HepG2 (cell line): ENCODE measurements around the gene MSANTD4. TPM values are rescaled to one million over a fixed set of nuclear protein-coding genes. Genes with fewer than 3 reads are reported as not detected.
"Not testable (repeated sequence)": the region's sequence is repeated elsewhere in the genome, so short reads cannot be mapped to it uniquely, and the experiment has no call there.

Experiments used
- ATAC-seq: fragments of 200-7000 bp; cut with Tn5 transposase; 3 replicates; pipeline ENCODE4 v1.9.1; 2020; ENCODE audit warnings: mild to moderate bottlenecking, moderate library complexity
- BruUV-seq: library from RNA; stranded (reverse); fragments of 400-500 nt; replicated peaks from 2 replicates; lab custom pipeline; 2021; lab: Mats Ljungman, UMichigan
- CTCF ChIA-PET: fragments of 300-600 bp; formaldehyde crosslinking; extraction: SDS; loops from one replicate; lab custom pipeline; 2021; ENCODE audit warnings: low total read pairs, inconsistent platforms, low intra/inter-chr PET ratio; lab: Yijun Ruan, JAX
- POLR2A ChIA-PET: fragments of 350-600 bp; sonication (Branson Sonifier 250); formaldehyde crosslinking; loops from one replicate; lab custom pipeline; 2020; ENCODE audit warnings: antibody characterized with exemption, inconsistent platforms; lab: Yijun Ruan, JAX
- DNase-seq: peaks from one replicate; pipeline ENCODE4 v3.0.0-alpha.2; 2015; ENCODE audit warnings: low spot score
- FAIRE-seq: peaks from 3 replicates; lab custom pipeline; 2011; peaks lifted over from hg19 to GRCh38; lab: Jason Lieb, UNC
- H2AFZ ChIP-seq: one replicate; pipeline ENCODE4 v1.6.1; 2011; ENCODE audit warnings: low read length, inconsistent platforms
- H3K27ac ChIP-seq: fragments of 300-600 bp; 3 replicates; pipeline ENCODE4 v1.8.0; 2011; ENCODE audit warnings: mixed run types, mild to moderate bottlenecking, mixed read lengths, low read length, inconsistent platforms; ENCODE audit not compliant: insufficient read depth; ENCODE audit errors: extremely low read length
- H3K27me3 ChIP-seq, 2 experiments: fragments of 200-600 bp in 1 of 2; 2 replicates in 1 of 2; 3 replicates in 1 of 2; pipeline versions ENCODE4 v1.6.0 to v1.8.0; 2011; ENCODE audit warnings: low read length in 2 of 2, mild to moderate bottlenecking in 2 of 2, moderate library complexity in 2 of 2, inconsistent platforms in 1 of 2; ENCODE audit not compliant: insufficient read depth in 2 of 2, control insufficient read depth in 1 of 2
- H3K36me3 ChIP-seq, 2 experiments: fragments of 200-600 bp in 1 of 2; replicated peaks in 1 of 2; 2 replicates in 1 of 2; 3 replicates in 1 of 2; pipeline versions ENCODE4 v1.5.1 to v1.8.0; 2011; ENCODE audit warnings: low read length in 2 of 2, inconsistent platforms in 1 of 2; ENCODE audit not compliant: insufficient read depth in 2 of 2, control insufficient read depth in 1 of 2
- H3K4me1 ChIP-seq: 2 replicates; pipeline ENCODE4 v1.5.1; 2012; ENCODE audit warnings: low read length, inconsistent platforms; ENCODE audit not compliant: insufficient read depth
- H3K4me2 ChIP-seq: 2 replicates; pipeline ENCODE4 v1.6.0; 2011; ENCODE audit warnings: low read depth, low read length, inconsistent platforms
- H3K4me3 ChIP-seq, 3 experiments: fragments of 200-600 bp in 1 of 3; sonication (generic), shearing (Covaris generic) in 1 of 3; replicated peaks in 1 of 3; 2 replicates each; pipeline ENCODE4 v1.5.1; 2011 to 2016; ENCODE audit warnings: low read length in 3 of 3, inconsistent platforms in 2 of 3, low read depth in 2 of 3, mild to moderate bottlenecking in 2 of 3, control low read depth in 1 of 3, mixed read lengths in 1 of 3; ENCODE audit not compliant: insufficient read depth in 1 of 3
- H3K79me2 ChIP-seq: one replicate; pipeline ENCODE4 v1.6.1; 2011; ENCODE audit warnings: low read length, inconsistent platforms; ENCODE audit not compliant: insufficient read depth
- H3K9ac ChIP-seq: 2 replicates; pipeline ENCODE4 v1.6.0; 2011; ENCODE audit warnings: mild to moderate bottlenecking, low read depth, low read length, inconsistent platforms; ENCODE audit not compliant: insufficient read depth
- H3K9me3 ChIP-seq: 2 replicates; pipeline ENCODE4 v1.5.1; 2012; ENCODE audit warnings: mild to moderate bottlenecking, low read length
- H4K20me1 ChIP-seq: 2 replicates; pipeline ENCODE4 v1.6.0; 2011; ENCODE audit warnings: inconsistent platforms, mild to moderate bottlenecking, low read length, moderate library complexity; ENCODE audit not compliant: insufficient read depth
- ATF7 ChIP-seq, 2 experiments: fragments of 450-650 bp in 1 of 2; sonication (generic) in 1 of 2; formaldehyde crosslinking in 1 of 2; IDR thresholded peaks; 2 replicates each; pipeline versions ENCODE4 v1.4.0 to v1.6.1; 2016 to 2020; ENCODE audit warnings: antibody characterized with exemption in 1 of 2, mild to moderate bottlenecking in 1 of 2, missing genetic modification reagents in 1 of 2
- BHLHE40 ChIP-seq: IDR thresholded peaks from 2 replicates; pipeline ENCODE4 v1.6.1; 2011; ENCODE audit warnings: low read length, improper control_type of control experiment
- CAMTA2 ChIP-seq: sonication (generic); formaldehyde crosslinking; IDR thresholded peaks from 2 replicates; pipeline ENCODE4 v1.4.0; 2020; ENCODE audit warnings: mild to moderate bottlenecking, missing genetic modification reagents, borderline replicate concordance
- HDAC1 ChIP-seq: sonication (generic); formaldehyde crosslinking; IDR thresholded peaks from 2 replicates; pipeline ENCODE4 v1.5.1; 2020; ENCODE audit warnings: mild to moderate bottlenecking, missing genetic modification reagents
- HNF4A ChIP-seq: sonication (generic); formaldehyde crosslinking; IDR thresholded peaks from 2 replicates; pipeline ENCODE4 v1.4.0; 2020; ENCODE audit warnings: missing genetic modification reagents
- KLF13 ChIP-seq: sonication (generic); formaldehyde crosslinking; IDR thresholded peaks from 2 replicates; pipeline ENCODE4 v1.4.0; 2020; ENCODE audit warnings: mild to moderate bottlenecking, missing genetic modification reagents
- TEAD3 ChIP-seq: optimal IDR thresholded peaks from 2 replicates; pipeline ENCODE3; 2016; ENCODE audit warnings: borderline replicate concordance
- ZNF761 ChIP-seq: sonication (generic); formaldehyde crosslinking; conservative IDR thresholded peaks from 2 replicates; pipeline ENCODE4 v1.4.0; 2020; ENCODE audit warnings: mild to moderate bottlenecking, missing genetic modification reagents
- ZNF841 ChIP-seq: sonication (generic); formaldehyde crosslinking; IDR thresholded peaks from 2 replicates; pipeline ENCODE4 v1.8.1; 2023; ENCODE audit warnings: missing genetic modification reagents, borderline replicate concordance
- WGBS: methylation state at CpG from one replicate; pipeline ENCODE4 v1.1.6; 2017; ENCODE audit warnings: low lambda C conversion rate; 5-methylcytosine and 5-hydroxymethylcytosine counted together
- in situ Hi-C: cut with HindIII; loops from 2 replicates; pipeline ENCODE4 v1.10.0; 2017; ENCODE audit warnings: low pct_unique_long_range_greater_than_20kb; ENCODE audit not compliant: extremely low pct_ligation_motif_present
- intact Hi-C: fragments of 100-400 bp; cut with micrococcal nuclease; formaldehyde crosslinking; loops from one replicate; pipeline ENCODE4 v1.10.0; 2022; ENCODE audit not compliant: unreplicated experiment
- polyA plus RNA-seq, 8 experiments: library from polyadenylated mRNA; depleted of rRNA in 3 of 8; stranded (reverse) in 7 of 8; unstranded in 1 of 8; fragments of >200 nt; fragmentation: Illumina TruSeq in 4 of 8; extraction: Trizol in 4 of 8; gene quantifications; 2 replicates each; pipeline versions ENCODE4 v1.2.1 to v1.2.3, GENCODE V29; 2011 to 2016; ENCODE audit warnings: low read depth in 4 of 8, missing spikeins in 1 of 8, mixed read lengths in 1 of 8; ENCODE audit not compliant: insufficient read depth in 1 of 8
- total RNA-seq, 5 experiments: library from RNA; depleted of rRNA; stranded (reverse); fragments of >200 nt; fragmentation: Illumina TruSeq; extraction: Trizol; gene quantifications; 2 replicates each; pipeline ENCODE4 v1.2.3, GENCODE V29; 2016; ENCODE audit warnings: low read depth in 1 of 5

The MSANTD4 gene
- total and polyA plus RNA-seq, 2 of the 13 experiments (the other 11 are each of a cell fraction or from before 2014, with no cell fraction given) = 4.4 to 15.7 TPM

DNA sequence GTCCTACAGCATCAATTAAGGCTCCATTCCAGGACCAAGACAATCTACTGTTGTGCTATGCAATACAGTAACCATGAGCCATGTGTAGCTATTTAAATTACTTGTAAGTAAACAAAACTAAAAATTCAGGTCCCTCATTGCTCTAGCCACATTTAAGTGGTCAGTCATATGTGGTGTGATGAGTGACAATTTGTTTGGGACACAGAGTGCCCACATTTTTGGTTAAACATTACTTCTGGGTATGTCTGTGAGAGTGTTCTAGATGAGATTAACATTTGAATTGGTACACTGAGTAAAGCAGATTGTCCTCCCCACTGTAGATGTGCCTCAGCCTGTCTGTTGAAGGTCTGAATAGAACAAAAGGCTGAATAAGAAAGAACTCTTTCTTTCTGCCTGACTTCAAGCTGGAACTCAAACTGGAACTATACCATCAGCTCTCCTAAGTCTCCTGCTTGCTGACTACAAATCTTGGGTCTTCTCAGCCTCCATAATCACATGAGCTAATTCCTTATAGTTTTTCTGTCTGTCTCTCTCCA is 39.3 kb upstream of the MSANTD4 start:
- no peaks in the 10 kb centered on the region for H3K4me1 ChIP-seq
- in situ Hi-C loops (no loop called here), intact Hi-C loops (no loop called here)
- no peak overlapping the region for H2AFZ ChIP-seq
- DNase-seq (no peak), ATAC-seq (no peak), FAIRE-seq (no peak)
- H3K4me3 ChIP-seq = no peak overlapping the region
- H3K27me3 ChIP-seq = no peaks in the 10 kb centered on the region
- H3K4me2 ChIP-seq = no peak overlapping the region
- H4K20me1 ChIP-seq = no peaks in the 10 kb centered on the region
- TF ChIP-seq HDAC1 (CRISPR knock-in tag) (no peak), ZNF841 (CRISPR knock-in tag) (no peak), KLF13 (no peak), ZNF761 (CRISPR knock-in tag) (no peak), BHLHE40 (no peak), CAMTA2 (CRISPR knock-in tag) (no peak), HNF4A (CRISPR knock-in tag) (no peak)
- H3K36me3 ChIP-seq = no peaks in the 10 kb centered on the region
- H3K9ac ChIP-seq = no peak overlapping the region
- no peaks in the 10 kb centered on the region for H3K79me2 ChIP-seq
- BruUV-seq = no TSS peak
- H3K9me3 ChIP-seq = no peaks in the 10 kb centered on the region
- ChIA-PET POLR2A (interaction anchor here (1.4 kb wide), 1 partner anchor 16 kb away, joined by 4 read pairs; the partner anchor contains the start of genes AASDHPPT and KBTBD3), CTCF (no interaction called here)
- no peak overlapping the region for H3K27ac ChIP-seq

DNA sequence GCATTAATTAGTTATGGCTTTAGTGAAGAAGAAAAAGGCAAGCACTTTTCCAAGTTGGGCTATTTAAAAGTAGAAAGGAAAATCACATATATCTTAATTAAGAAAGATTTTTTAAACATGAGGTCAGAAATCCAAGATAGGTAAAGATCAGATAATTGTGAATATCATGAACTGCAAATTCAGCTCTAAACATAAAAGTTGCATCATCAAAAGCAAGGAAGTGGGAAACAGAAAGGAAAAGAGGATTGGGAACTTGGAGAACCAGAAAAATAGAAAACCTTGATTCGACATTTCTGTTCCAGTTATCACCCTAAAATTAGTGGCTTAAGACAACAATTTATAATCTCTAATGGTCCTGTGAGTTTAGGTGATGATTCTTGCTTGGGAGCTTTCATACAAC is 37.6 kb upstream of the MSANTD4 start:
- H3K4me2 ChIP-seq = no peak overlapping the region

DNA sequence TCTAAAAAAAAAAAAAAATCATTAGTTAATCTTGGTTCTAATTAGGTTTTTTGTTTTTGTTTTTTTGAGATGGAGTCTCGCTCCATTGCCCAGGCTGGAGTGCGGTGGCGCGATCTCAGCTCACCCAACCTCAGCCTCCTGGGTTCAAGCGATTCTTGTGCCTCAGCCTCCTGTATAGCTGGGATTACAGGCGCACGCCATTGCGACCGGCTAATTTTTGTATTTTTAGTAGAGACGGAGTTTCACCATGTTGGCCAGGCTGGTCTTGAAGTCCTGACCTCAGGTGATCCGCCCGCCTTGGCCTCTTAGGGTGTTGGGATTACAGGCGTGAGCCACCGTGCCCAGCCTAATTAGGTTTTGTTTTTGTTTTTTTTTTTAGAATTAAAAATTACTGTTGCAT is 36.3 kb upstream of the MSANTD4 start:
- intact Hi-C loops, H3K27me3 ChIP-seq, BruUV-seq: not testable (repeated sequence)

More for the DNA sequence above, 37.6 kb upstream of the MSANTD4 start:
- TF ChIP-seq TEAD3 (CRISPR knock-in tag) (no peak), ATF7 (IDR thresholded peaks at IDR 0.05) (peak; percentile 43; the same call in 1 of the 2 replicates), ATF7 (CRISPR knock-in tag; IDR thresholded peaks at IDR 0.05) (no peak)
- H3K27ac ChIP-seq = no peak overlapping the region
- ATAC-seq (no peak), DNase-seq (no peak), FAIRE-seq (no peak)
- no peak overlapping the region for H2AFZ ChIP-seq
- in situ Hi-C loops = no loop called here
- CTCF ChIA-PET = no interaction called here
- no peak overlapping the region for H3K9ac ChIP-seq
- H3K4me1 ChIP-seq = no peaks in the 10 kb centered on the region
- WGBS = 55% methylated on average over 1 of the region's 1 CpG
- no peaks in the 10 kb centered on the region for H3K36me3 ChIP-seq
- POLR2A ChIA-PET = no interaction called here
- H3K4me3 ChIP-seq = no peak overlapping the region
- H3K79me2 ChIP-seq = no peaks in the 10 kb centered on the region
- H3K9me3 ChIP-seq = no peaks in the 10 kb centered on the region
- intact Hi-C loops = no loop called here
- no TSS peak for BruUV-seq
- no peaks in the 10 kb centered on the region for H3K27me3 ChIP-seq
- no peaks in the 10 kb centered on the region for H4K20me1 ChIP-seq

More for the DNA sequence above, 36.3 kb upstream of the MSANTD4 start:
- CTCF ChIA-PET, H3K4me3 ChIP-seq, H3K79me2 ChIP-seq, H3K4me1 ChIP-seq, ATAC-seq, H3K36me3 ChIP-seq, H3K9ac ChIP-seq, H2AFZ ChIP-seq, H3K4me2 ChIP-seq, in situ Hi-C loops, DNase-seq, FAIRE-seq, H3K9me3 ChIP-seq, H4K20me1 ChIP-seq, POLR2A ChIA-PET, H3K27ac ChIP-seq: not testable (repeated sequence)
- 98% methylated on average over 14 of the region's 14 CpGs for whole genome bisulfite sequencing
